ENCODE measurements around the gene ZNF80.

Gene ZNF80

GRCh38 chr3:114218578-114219185 lies 18.7 kb downstream of the ZNF80 start:
- no peak for DNase-seq

DNA sequence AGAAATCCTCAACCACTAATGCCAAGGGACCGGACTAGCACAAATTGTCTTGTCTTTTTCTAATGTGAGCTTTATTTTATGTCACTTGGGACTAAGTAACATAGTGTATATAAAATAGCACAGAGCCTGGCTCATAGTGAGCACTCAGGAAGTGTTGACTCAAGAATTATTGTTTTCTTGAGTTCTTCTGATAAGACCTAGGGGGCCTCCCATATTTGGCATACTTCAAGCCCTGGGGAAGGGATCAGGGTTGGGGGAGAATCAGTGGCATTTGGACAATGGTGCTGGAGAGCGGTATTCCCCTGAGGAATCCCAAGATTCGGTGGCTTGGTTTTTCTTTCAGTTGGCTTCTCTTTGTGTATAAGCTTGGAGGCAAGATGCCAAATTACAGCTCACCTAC lies 19.4 kb downstream of the ZNF80 start:
- DNase-seq: no peak

DNA sequence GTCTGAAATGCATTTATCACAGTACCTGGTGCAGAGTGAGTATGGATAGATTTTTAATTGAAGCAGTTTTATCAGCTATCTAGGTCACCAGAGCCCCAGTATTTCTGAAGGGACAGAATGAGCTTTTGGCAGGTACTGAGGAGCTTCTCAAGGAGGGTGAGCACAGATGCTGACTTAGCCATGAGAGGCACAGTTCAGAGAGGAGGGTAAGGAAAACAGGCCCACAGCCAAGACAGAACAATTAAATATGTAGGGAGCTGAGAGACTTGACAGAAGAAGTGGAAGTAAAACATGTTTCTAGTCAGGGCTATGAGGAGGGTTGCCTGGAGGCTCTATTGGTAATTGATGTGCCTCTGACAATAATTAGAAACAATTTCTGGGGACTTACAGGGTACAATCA lies 20.1 kb downstream of the ZNF80 start:
- DNase-seq: no peak

GRCh38 chr3:114216186-114216970 lies 21.0 kb downstream of the ZNF80 start:
- no peak for DNase-seq

DNA sequence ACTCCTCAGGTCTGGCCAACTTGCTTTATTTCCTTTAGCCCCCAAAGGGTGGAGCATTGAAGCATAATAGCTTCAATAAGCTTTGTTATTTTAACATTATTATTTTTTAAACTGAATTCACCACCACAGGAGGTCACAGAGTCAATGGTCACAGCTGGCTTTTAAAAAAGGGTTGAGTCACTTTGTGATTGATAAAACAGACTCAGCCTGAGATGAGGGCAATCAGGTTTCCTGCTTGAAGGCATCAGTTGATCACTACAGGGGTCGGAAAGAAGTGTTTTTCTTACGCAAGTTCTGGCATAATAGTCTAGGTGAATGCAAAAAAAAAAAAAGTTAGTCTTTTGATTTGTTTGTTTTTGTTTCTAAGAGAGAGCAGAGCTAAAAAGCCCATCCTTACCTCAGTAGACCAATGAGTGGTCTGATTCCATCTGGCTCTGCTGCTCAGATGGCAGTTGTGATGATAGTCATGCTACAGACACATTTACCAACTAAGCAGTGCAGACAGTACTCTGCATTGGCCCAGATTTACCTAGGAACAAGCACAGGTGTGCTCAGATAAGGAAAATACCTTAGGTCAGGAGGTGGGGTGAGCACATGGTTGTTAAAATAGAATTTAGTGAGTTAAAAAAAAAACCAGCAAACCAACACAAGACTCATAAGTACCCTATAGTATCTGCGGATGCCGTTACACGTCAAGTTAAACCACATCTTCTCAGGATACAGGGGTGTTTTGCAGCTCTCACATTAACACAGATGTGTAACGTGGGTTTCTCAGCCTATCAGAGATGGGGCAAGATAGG lies 22.6 kb downstream of the ZNF80 start:
- no peak for DNase-seq

- DNase-seq: no peak
Observed at GRCh38 chr3:114213627-114214541, 23.5 kb downstream of the ZNF80 start.

DNA sequence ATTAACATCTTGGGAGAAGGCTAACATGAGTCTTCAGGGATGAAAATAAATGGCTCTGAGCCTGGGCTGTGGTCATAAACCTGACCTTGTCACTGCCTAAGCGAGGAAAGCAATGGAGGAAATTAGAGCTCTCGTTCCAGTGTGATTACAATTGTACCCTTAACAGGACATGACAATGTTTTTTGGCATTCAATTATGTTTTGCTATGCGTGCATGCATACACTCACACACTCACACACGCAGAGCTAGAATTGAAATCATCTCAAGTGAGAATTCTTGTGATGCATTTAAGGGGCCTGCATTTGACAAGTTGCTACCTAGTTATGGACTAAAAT lies 24.1 kb downstream of the ZNF80 start:
- no peak for DNase-seq

DNA sequence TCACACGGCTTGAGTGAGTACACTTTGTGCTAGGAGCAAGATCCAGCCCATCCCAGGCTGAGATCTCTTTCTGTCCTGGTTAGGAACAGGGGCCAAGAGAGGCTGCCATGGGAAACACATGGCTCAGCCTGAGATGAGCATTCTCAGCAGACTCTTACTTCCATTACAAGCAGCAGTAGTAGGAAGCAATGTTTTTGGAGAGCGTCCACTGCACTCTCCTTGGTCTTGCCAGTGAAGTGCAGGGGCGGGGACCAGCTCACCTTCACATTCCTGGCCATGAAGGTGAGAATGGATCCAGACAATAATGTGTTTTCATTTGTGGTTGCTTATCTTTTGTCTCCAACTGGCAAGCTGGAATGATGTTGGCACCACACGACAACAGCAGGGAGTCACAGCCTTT lies 24.7 kb downstream of the ZNF80 start:
- DNase-seq: no peak

- DNase-seq: no peak
Observed at GRCh38 chr3:114207768-114208167, 29.6 kb downstream of the ZNF80 start.

DNA sequence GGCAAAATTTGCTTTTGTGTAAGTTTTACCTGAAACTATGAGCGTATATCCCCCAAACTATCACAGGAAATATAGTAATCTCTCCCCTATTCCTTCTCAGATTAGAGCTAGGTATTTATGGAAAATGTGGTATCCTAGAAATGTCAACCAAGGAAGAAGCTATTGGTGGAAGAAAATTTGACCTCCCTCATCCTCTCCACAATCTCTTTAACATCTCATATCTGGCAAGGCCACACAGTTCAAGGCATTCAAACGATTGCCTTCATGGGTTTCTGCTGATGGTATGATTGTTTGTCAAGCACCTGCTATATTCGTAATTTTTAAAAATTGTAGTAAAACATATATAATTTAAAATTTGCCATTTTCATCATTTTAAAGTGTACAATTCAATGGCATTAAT lies 31.0 kb downstream of the ZNF80 start:
- no peak for DNase-seq

DNA sequence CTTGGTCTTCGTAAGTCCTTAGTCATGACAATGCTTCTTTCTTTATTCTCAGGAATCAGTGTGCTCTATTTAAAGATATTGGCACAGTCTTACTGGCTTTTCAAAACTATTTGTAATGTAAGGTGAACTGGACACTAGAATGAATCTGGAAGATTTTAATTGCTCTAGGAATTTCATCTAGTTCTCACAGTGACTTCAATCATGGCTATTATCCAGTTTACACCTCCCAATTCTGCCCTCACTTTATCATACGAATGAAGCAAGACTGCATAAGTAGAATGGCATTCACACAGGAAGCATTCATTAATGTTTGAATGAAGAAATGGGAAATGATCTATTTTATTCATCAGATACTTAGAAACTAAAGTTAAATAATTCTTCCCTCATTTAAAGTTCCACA lies 31.8 kb downstream of the ZNF80 start:
- no peak for DNase-seq

DNA sequence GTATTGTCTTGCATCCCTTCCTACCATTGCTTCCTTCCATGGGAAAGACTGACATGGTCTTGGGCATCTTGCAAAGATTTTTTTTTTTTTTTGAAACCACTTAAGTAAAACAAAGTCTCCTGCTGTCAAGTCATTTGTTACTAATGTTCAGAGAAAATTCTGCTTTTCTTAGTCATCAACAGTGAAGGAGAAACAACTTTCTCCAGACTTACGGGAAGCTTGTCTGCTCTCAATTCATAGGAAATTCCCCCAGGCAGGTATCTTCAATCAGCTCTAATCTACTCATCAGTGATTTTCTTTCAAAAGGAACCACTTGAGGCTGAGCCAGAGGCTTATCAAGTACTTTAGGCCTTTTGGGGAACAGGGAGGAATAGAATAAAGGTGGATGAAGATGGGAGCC lies 42.6 kb downstream of the ZNF80 start:
- DNase-seq: no peak

DNA sequence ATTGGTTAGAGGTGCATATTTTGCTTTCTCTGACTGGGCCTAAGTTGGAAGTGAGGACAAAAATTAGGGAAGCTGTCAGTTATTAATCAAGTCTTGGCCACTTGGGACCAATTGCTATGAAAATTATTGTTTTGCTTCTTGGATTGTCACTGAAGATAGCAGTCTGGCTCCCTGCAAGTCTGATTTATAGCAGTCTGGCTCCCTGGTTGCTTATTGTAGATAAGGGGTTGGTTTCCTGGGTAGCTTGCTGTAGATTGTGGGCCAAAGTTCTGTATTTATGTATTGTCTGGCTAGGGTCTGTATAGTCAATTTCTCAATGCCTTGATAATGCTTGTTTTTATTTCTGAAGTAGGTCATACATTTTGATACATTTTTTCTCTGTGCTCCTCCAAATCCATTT lies 45.2 kb downstream of the ZNF80 start:
- no peak for DNase-seq

DNA sequence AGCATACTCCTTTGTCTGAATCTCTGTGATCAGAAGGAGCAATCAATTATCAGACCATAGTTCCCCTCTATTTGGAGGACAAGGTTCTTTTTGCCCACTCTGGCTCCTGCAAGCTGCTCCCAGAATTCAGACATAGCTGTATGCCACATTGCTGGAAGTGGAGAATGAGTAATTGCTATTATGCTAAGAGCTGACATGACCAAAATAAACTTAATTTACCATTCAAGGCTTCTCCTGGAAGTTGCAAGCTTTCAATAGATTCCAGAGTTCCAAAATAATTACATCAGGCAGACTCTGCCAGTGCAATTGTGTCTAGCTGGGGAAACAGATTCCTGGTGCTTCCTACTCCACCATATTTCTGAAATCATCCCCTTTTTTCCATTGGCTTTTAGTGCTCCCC lies 50.9 kb downstream of the ZNF80 start:
- no peak for DNase-seq

Data from hematopoietic multipotent progenitor cell treated with erythropoietin and hydrocortisone succinate and interleukin-3 and kit ligand, for 8 days (in vitro differentiated cells).